ENCODE results near the gene C1QTNF2.

The C1QTNF2 gene

DNA sequence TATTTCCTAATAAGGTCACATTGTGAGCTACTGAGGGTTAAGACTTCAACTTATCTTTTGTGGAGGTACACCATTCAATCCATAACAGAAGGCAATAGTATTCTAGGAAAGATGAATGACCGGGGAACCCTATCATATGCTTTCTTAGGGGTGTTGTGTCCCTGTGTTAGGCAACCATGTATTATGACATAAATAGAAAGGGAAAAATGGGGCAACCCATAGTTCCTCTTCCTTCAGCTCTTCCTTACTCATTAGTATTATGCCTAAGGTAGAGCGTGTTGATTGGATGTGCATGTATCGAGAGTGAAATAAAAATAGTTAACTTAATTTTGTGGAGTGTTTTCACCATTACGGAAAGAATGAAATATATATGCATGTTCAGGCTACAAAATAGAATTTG is 52.0 kb downstream of the C1QTNF2 start:
- no peak for TF ChIP-seq TAF1 (IDR thresholded peaks at IDR 0.05; ENCODE audit: low read depth)
- TF ChIP-seq TEAD4 (IDR thresholded peaks at IDR 0.05), result no peak
- TF ChIP-seq TCF12 (IDR thresholded peaks at IDR 0.05; ENCODE audit: low read depth), result no peak
- TF ChIP-seq, protein P1, sequence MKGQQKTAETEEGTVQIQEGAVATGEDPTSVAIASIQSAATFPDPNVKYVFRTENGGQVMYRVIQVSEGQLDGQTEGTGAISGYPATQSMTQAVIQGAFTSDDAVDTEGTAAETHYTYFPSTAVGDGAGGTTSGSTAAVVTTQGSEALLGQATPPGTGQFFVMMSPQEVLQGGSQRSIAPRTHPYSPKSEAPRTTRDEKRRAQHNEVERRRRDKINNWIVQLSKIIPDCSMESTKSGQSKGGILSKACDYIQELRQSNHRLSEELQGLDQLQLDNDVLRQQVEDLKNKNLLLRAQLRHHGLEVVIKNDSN (IDR thresholded peaks at IDR 0.05), result no peak
- TF ChIP-seq EGR1 (IDR thresholded peaks at IDR 0.05), result no peak
- TF ChIP-seq EP300 (IDR thresholded peaks at IDR 0.05; ENCODE audit: borderline replicate concordance), result no peak
- TF ChIP-seq CEBPB (IDR thresholded peaks at IDR 0.05), result no peak

DNA sequence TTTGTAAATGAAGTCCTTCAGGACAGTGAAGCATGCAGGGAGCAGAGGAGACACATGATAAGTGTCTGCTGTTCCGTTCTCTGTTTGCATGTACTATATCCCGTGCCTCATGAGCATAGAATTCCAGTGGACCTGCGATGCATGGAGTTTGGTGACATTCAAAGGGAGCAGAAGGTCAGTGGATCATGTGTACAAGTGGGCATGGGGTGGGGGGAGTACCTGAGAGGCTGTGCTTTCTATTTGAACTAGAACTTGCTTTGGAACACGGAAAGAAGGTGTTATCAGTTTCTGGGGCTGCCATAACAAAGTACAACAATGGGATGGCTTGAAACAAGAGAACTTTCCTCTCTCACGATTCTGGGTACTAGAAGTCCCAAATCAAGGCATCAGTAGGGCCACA is 53.0 kb downstream of the C1QTNF2 start:
- TF ChIP-seq FOXM1 (IDR thresholded peaks at IDR 0.05; ENCODE audit: borderline replicate concordance, low read depth), result no peak
- no peak for TF ChIP-seq NFIC (IDR thresholded peaks at IDR 0.05)
- TF ChIP-seq TCF12 (IDR thresholded peaks at IDR 0.05; ENCODE audit: low read depth), result no peak
- TF ChIP-seq RAD21 (IDR thresholded peaks at IDR 0.05; ENCODE audit: low read depth), result no peak

DNA sequence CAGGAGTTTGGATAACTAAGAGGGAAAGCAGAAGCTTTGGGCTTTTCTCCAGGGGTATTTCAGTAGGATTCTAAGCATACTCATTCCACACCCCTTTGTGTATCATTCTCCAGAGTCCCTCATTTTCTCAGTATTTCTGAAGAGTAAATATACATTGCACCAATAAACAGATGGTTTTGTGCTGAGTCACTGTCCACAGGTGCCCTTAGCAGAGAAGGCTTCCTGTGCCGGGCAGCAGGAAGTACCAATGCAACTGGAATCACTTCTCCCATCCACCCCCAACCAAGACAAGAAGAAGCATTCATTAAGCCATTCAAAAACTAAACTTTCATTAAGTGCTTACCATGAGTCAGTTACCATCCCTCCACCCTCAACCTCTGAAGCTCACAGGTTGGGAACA is 54.5 kb downstream of the C1QTNF2 start:
- TF ChIP-seq, protein P2, sequence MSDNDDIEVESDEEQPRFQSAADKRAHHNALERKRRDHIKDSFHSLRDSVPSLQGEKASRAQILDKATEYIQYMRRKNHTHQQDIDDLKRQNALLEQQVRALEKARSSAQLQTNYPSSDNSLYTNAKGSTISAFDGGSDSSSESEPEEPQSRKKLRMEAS (IDR thresholded peaks at IDR 0.05), result 0 out of 2 replicates have a peak, but pooled peaks have one; percentile 42
- TF ChIP-seq TAF1 (IDR thresholded peaks at IDR 0.05; ENCODE audit: low read depth), result no peak
- 0 out of 2 replicates have a peak, but pooled peaks have one; percentile 18 for TF ChIP-seq TEAD4 (IDR thresholded peaks at IDR 0.05)

DNA sequence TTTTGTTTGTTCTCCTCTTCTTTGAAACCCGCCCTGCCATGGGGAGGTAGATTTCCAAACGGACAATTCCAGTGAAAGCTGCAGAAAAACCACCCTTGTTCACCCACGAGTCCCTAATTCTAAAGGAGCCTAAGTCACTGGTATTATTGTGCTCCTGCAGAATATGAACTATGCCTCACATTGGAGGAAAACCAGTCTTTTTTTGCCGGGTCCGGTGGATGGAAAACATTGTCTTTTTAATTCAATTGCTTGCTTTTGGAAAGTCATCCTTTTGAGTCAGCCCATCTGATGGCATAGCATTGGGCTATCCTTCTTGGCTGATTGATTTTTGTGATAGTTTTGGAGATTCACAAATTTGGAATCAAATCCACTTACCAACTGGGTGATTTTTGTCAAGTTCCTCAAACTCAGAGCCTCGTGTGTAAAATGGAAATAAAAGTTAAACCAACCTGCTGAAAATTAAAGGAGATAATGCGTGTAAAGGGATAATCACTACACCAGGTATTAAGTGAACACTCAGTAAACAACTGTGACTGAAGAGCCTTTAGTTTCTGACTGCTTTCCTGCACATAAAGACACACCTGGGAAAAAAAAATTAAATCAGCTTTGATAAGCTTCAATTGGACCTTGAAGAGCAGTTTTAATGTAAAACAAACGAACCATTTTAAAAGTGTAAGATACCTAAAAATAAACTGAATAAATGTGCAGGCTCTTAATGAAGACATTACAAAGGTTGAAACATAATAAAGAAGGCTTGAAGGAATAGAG is 57.3 kb downstream of the C1QTNF2 start:
- peak; percentile 3; the same call in 1 of the 2 replicates for TF ChIP-seq YY1 (IDR thresholded peaks at IDR 0.05; ENCODE audit: low read depth)
- TF ChIP-seq TCF12 (IDR thresholded peaks at IDR 0.05; ENCODE audit: low read depth), result no peak
- TF ChIP-seq, protein P1 (IDR thresholded peaks at IDR 0.05), result no peak

DNA sequence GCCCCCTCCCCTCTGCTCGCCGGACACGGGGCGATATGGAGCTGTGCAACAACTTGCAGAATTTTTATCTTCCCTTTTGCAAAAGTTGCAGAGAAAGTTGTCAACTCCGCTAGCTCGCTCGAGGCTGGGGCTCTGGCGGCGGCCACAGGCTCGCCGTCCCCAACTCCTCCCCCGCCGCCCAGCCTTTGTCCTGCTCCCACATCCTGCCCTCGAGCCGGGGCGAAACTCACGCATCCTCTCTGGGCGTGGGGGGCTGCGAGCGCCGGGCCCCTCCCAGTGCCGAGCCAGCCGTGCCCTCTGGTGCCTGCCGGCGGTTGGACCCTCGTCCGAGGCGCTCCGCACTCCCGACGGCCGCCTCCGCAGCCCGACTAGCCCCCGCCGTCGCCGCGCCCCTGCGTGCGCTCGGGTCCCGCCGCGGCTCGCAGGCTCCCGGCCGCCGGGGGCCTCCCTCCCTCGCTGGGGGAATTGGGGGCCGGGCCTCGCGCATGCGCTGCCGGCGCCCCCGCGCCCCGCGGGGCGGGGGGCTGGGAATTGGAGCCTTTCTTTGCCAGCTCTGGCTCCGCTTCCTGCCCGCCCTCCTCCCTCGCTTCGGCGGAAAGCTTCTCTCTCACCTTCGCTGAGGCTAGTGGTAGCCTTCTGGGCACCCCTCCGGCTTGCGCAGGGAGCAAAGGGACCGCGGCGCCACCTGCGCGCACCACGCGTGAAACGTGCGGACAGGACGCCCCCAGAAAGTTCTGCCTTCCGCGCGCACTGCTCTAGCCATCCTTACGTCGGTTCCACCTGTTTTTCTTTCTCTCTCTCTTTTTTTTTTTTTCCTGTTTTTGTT is 58.1 kb downstream of the C1QTNF2 start, which contains the start of gene CCNJL:
TSS of gene CCNJL (minus strand) at position 431 of the 826 bp plus-strand sequence. CDS start 641 bp downstream, outside the sequence.
- no peak for TF ChIP-seq FOXM1 (IDR thresholded peaks at IDR 0.05; ENCODE audit: borderline replicate concordance, low read depth)
- TF ChIP-seq, protein P1 (IDR thresholded peaks at IDR 0.05), result no peak
- TF ChIP-seq TAF1 (IDR thresholded peaks at IDR 0.05; ENCODE audit: low read depth), result peak; percentile 65
- TF ChIP-seq RAD21 (IDR thresholded peaks at IDR 0.05; ENCODE audit: low read depth), result 0 out of 2 replicates have a peak, but pooled peaks have one; percentile 11
- TF ChIP-seq, protein P2 (IDR thresholded peaks at IDR 0.05), result peak; percentile 70
- TF ChIP-seq TCF12 (IDR thresholded peaks at IDR 0.05; ENCODE audit: low read depth), result peak; percentile 13; the same call in 1 of the 2 replicates
- 0 out of 2 replicates have a peak, but pooled peaks have one; percentile 12 for TF ChIP-seq EGR1 (IDR thresholded peaks at IDR 0.05)
- peak; percentile 15; the same call in 1 of the 2 replicates for TF ChIP-seq TEAD4 (IDR thresholded peaks at IDR 0.05)
- TF ChIP-seq CEBPB (IDR thresholded peaks at IDR 0.05), result no peak
- TF ChIP-seq ZBTB7A (IDR thresholded peaks at IDR 0.05; ENCODE audit: low read depth), result peak; percentile 15
- no peak for TF ChIP-seq CREB1 (IDR thresholded peaks at IDR 0.05; ENCODE audit: low read depth)
- TF ChIP-seq, protein P3, sequence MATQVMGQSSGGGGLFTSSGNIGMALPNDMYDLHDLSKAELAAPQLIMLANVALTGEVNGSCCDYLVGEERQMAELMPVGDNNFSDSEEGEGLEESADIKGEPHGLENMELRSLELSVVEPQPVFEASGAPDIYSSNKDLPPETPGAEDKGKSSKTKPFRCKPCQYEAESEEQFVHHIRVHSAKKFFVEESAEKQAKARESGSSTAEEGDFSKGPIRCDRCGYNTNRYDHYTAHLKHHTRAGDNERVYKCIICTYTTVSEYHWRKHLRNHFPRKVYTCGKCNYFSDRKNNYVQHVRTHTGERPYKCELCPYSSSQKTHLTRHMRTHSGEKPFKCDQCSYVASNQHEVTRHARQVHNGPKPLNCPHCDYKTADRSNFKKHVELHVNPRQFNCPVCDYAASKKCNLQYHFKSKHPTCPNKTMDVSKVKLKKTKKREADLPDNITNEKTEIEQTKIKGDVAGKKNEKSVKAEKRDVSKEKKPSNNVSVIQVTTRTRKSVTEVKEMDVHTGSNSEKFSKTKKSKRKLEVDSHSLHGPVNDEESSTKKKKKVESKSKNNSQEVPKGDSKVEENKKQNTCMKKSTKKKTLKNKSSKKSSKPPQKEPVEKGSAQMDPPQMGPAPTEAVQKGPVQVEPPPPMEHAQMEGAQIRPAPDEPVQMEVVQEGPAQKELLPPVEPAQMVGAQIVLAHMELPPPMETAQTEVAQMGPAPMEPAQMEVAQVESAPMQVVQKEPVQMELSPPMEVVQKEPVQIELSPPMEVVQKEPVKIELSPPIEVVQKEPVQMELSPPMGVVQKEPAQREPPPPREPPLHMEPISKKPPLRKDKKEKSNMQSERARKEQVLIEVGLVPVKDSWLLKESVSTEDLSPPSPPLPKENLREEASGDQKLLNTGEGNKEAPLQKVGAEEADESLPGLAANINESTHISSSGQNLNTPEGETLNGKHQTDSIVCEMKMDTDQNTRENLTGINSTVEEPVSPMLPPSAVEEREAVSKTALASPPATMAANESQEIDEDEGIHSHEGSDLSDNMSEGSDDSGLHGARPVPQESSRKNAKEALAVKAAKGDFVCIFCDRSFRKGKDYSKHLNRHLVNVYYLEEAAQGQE (IDR thresholded peaks at IDR 0.05; ENCODE audit: low read depth), result no peak
- TF ChIP-seq NFIC (IDR thresholded peaks at IDR 0.05), result peak; percentile 39; the same call in 1 of the 2 replicates
- TF ChIP-seq EP300 (IDR thresholded peaks at IDR 0.05; ENCODE audit: borderline replicate concordance), result no peak
- TF ChIP-seq YY1 (IDR thresholded peaks at IDR 0.05; ENCODE audit: low read depth), result peak; percentile 12; the same call in 1 of the 2 replicates

DNA sequence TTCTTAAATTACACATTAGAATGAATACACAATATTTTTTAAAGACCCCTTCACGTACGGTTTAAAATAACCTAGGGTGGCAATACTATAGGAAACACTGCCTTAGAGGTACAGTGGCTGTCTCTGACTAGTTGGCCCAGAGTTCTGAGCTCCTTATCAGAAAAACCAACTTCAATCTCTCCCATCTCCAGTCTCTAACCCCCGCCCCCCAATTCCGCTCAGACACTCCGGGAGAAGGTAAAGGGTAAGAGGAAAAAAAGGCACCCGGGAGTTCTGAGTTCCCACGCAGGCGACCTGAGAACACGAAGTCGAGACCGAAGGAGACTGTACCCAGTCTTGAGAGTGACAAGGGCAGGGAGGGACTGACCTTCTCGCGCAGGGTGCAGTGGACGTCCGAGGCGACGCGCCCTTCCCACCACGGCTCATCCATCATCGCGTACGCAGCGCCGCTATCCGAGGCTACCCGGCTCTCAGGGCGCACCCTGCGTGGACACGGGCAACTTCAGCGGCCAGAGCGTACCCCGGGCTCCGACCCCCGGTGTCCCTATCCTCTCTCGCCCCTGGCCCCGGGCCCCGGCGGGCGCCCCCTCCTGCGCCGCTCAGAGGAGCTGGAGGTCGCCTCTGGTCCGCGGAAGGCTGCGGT is 58.8 kb downstream of the C1QTNF2 start:
- no peak for TF ChIP-seq RAD21 (IDR thresholded peaks at IDR 0.05; ENCODE audit: low read depth)
- no peak for TF ChIP-seq TCF12 (IDR thresholded peaks at IDR 0.05; ENCODE audit: low read depth)
- TF ChIP-seq YY1 (IDR thresholded peaks at IDR 0.05; ENCODE audit: low read depth), result no peak
- TF ChIP-seq TEAD4 (IDR thresholded peaks at IDR 0.05), result no peak
- TF ChIP-seq ZBTB7A (IDR thresholded peaks at IDR 0.05; ENCODE audit: low read depth), result no peak
- no peak for TF ChIP-seq FOXM1 (IDR thresholded peaks at IDR 0.05; ENCODE audit: borderline replicate concordance, low read depth)
- no peak for TF ChIP-seq EGR1 (IDR thresholded peaks at IDR 0.05)
- no peak for TF ChIP-seq CREB1 (IDR thresholded peaks at IDR 0.05; ENCODE audit: low read depth)
- TF ChIP-seq TAF1 (IDR thresholded peaks at IDR 0.05; ENCODE audit: low read depth), result no peak
- no peak for TF ChIP-seq CEBPB (IDR thresholded peaks at IDR 0.05)
- no peak for TF ChIP-seq NFIC (IDR thresholded peaks at IDR 0.05)
- TF ChIP-seq, protein P2 (IDR thresholded peaks at IDR 0.05), result no peak
- TF ChIP-seq, protein P3 (IDR thresholded peaks at IDR 0.05; ENCODE audit: low read depth), result no peak
- TF ChIP-seq, protein P1 (IDR thresholded peaks at IDR 0.05), result no peak
- no peak for TF ChIP-seq EP300 (IDR thresholded peaks at IDR 0.05; ENCODE audit: borderline replicate concordance)
